NCI-H345 (cell line): ENCODE results near the gene C22orf42.
"Not testable (repeated sequence)": the region's sequence is repeated elsewhere in the genome, so short reads cannot be mapped to it uniquely, and the experiment has no call there.

Source experiments
- DNase-seq: peaks from one replicate; lab custom pipeline; 2025; lab: John Stamatoyannopoulos, UW

Gene C22orf42, protein sequence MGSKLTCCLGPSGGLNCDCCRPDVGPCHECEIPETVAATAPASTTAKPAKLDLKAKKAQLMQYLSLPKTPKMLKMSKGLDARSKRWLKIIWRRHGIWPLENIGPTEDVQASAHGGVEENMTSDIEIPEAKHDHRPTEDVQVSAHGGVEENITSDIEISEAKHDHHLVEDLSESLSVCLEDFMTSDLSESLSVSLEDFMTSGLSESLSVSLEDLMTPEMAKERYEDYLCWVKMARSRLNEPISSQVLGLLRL

DNA sequence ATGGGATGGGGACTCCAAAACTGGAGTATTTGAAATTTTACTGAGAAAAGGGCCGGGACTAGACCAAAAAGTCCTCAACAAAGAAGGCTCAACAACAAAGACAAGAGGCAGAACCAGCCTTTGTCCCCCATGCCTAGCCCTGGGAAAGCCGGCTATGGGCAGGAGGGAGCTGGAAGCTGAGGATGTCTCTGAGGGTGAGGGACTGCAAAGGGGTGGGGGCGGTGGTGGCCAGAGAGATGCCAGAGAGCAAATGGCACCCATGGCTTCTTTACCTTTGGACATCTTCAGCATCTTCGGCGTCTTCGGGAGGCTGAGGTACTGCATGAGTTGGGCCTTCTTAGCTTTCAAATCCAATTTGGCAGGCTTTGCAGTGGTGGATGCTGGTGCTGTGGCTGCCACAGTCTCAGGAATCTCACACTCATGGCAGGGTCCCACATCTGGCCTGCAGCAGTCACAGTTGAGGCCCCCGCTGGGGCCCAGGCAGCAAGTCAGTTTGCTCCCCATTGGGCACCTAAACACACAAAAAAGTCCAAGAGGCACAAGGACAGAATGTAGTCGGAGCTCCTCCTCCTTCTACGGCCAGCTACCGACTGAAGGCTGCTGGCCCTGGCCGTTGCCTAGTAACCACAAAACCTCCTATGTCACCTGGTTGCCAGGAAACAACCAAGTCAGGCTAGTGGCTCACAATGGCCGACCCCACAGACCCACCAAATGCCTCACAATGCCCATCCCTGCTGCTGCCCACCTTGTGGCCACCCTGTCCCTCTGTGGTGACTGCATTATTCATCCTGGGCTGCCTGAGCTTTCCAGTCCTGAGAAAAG is at the start of gene C22orf42:
C22orf42 (minus strand) TSS at position 592 of the 822 bp plus-strand sequence; CDS start at position 504, 88 bp downstream.
- DNase-seq: no peak

DNA sequence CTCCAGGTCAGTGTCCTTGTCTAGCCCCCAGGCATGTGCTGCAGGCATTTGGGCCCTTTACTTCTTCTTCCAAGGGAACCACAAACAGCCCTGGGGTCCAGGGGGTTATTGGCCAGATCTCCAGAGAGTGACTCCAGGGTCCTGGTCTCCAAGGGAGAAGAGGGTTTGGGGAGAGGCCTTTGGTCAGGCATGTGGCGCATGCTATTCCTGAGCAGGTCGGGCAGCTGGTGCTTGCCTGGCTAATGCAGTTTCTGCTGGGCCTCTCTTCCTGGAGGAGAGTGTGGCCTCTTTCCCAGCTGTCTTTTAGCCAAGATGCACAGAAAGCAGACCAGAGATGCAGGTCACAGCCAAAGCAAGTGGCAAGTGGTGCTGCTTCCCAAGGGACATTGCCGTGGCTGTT is 49.6 kb upstream of the C22orf42 start:
- DNase-seq: no peak

DNA sequence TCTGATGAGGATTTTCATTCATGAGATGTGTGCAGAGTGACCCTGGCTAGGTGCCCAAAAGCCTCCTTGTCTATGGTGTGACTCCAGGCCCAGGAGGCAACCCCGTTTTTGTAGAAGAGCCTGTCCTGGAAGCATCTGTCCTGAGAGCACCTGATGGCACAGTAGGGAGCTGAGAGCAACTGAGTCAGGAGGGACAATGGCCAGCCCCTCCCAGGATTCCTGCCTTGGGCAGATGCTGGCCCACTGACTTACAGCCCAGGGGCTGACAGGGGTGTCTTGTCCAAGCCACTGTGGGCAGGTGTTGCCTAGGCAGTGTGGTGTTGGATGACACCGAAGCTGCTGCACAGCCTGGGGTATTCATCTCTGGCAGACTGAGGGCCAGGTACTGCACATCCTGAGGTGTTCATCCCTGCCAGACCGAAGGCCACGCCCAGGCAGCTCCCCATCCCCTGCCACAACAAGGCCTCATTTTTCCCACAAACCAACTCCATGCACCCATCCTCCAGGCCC is 48.9 kb upstream of the C22orf42 start:
- no peak for DNase-seq

DNA sequence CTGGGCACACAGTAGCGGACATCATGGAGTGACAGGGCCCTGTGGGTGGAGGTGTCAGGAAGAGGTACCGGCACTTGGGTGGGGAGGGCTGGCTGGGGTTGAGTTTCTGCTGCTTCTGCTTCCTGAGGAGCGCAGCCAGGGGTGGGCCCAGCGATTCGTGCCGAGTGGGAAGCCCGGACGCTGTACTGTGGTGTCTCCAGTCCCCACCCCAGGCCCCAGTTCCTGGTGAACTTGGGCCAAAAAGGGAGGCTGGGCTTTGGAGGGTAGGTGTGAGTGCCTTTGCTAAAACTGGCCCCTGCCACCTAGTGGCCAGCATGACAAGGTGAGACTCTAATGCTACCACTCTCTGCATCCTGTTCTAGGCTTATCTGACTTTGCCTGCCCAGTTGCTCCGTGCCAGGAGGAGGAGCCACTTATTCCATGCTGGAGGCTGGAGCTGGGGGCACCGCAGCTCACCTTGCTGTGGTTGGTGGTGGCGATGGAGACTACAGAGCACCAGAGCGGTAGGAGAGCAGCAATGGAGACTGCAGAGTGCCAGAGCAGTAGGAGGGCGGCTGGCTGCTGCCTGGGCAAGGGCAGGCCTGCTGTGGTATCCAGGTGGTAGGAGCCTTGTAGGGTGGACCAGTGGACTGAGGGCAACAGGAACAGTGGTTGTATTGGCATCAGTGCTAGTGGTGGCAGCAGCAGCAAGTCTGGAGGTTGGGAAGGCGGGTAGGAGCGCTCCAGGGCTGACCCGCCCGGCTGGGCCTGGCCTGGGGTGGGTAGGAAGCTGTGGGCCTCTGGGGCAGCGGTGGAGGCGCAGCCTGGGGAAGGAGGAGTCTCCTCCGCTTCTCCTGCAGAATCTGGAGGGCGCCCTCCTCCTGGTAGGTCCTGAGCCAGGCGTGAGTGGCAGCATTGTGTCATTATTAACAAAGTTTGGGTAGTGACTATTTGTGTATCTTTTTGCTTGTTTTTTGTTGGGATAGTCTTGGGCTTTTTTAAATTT is 48.0 kb upstream of the C22orf42 start:
- DNase-seq: peak; percentile 1

DNA sequence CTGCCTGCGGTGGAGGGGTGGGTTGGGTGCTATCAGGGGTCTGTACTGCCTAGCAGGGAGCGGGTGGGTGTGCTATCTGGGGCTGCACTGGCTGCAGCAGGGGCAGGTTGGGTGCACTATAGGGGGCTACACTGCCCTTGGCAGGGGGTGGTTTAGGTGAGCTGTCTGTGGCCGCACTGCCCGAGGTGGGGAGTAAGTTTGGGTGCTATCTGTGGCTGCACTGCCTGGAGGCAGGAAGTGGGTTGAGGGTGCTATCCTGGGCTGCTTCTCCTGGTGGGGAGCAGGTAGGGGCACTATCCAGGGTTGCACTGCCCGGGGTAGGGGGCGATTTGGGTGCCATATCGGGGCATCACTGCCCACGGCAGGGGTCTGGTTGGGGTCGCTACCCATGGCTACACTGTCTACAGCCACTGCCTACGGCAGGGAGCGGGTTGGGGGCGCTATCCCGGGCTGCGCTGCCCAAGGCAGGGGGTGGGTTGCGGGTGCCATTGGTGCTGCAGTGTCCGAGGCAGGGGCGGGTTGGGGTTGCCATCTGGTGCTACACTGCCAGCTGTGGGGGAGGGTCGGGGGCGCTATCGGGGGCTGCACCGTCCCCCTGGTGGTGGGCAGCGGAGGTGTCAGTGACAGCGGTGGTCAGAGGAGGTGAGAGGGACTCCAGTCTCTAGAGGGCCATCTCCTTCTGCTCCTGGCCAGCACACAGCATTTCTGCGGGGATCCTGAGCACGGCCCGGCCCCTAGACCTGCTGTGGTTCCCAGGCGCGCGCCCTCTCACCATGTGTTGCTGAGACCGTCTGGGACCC is 47.1 kb upstream of the C22orf42 start:
- DNase-seq: no peak

DNA sequence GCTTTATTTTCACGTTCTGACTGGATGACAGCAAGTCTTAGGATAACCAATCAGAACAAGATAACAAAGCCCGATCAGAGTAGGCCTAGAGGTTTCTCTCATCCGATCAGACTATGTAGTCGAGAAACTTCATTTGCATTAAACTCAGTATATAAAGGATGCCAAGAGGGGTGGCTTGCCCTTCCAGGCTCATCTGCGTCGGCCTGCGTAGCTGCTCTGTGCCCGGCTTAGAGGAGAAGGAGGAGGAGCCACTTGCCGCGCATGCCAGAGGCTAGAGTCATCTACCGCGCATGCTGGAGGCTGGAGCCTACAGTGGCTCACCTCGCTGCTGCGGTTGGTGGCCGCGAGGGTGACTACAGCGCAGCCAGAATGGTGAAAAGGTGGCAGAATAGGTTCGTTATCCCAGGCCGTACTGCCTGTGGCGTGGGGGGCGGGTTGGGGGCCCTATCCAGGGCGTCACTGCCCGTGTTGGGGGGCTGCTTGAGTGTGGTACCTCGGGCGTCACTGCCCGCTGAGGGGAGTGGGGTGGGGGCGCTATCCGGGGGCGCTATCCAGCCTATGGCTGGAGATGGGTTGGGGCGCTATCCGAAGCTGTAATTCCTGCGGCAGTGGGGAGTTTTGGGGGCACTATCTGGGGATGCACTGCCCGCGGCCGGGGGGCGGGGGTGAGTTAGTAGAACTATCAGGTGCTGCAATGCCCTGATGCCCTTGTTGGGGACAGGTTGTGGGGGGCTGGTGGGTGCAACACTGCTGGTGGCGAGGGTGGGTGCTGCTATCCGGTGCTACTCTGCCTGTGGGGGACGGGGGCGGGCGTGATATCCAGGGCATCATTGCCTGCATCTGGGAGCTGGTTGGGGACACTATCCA is 46.0 kb upstream of the C22orf42 start, which contains the start of gene RFPL2:
RFPL2 (minus strand) TSS at position 218 of the 867 bp plus-strand sequence. CDS start 2,622 bp downstream, outside the sequence.
- no peak for DNase-seq

DNA sequence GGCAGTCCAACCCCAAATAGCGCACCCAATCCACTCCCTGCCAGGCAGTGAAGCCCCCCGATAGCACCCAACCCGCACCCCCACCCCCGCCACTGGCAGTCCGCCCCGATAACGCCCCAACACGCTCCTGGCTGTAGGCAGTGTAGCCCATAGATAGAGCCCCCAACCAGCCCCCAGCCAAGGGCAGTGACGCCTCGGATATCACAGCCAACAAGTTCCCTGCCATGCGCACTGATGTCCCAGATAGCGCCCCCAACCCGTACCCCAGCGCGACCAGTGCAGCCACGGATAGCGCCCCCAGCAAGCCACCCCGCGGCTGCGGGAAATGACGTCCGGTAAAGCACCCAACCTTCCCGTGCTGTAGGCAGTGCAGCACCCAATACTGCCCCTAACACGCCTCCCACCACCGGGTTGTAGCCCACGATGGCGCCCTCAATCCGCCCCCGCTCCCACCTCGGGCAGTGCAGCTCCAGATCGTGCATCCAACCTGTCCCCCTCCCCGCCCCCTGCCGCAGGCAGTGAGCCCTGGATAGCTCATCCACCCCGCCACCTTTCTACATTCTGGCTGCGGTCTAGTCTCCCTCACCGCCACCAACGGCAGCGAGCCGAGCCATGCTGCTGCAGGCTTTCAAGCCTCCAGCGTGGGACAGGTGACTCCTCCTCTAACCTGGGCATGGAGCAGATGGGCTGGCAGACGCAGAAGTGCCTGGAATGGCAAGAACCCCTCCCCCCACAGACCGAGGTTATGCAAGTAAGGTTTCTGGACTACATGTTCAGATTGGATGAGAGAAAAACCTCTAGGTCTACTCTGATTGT is 45.1 kb upstream of the C22orf42 start:
- DNase-seq: no peak

DNA sequence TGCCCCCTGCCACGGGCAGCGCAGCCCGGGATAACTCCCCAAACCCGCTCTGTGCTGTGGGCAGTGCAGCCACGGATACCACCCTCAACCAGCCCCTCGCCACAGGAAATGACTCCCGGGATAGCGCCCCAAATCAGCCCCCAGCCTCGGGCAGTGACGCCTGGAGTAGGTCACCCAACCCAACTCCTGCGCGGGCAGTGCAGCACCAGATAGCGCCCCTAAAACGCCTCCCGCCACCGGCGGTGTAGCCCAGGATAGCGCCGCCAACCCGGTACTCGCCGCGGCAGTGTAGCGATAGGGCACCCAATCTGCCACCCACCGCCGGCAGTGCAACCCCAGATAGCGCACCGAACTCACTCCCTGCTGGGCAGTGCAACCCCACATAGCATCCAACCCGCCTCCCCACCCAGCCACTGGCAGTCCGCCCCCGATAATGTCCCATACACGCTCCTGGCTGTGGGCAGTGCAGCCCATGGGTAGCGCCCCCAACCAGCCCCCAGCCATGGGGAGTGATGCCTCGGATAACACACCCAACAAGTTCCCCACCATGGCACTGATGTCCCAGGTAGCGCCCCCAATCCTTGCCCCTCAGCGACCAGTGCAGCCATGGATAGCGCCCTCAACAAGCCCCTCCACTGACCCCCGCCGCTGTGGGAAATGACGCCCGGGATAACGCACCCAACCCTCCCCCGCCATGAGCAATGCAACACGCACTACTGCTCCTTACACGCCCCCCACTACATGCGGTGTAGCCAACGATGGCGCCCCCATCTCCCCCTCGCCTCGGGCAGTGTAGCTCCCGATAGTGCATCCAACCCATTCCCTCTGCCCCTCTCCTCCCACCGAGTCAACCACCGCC is 44.3 kb upstream of the C22orf42 start:
- DNase-seq: no peak

DNA sequence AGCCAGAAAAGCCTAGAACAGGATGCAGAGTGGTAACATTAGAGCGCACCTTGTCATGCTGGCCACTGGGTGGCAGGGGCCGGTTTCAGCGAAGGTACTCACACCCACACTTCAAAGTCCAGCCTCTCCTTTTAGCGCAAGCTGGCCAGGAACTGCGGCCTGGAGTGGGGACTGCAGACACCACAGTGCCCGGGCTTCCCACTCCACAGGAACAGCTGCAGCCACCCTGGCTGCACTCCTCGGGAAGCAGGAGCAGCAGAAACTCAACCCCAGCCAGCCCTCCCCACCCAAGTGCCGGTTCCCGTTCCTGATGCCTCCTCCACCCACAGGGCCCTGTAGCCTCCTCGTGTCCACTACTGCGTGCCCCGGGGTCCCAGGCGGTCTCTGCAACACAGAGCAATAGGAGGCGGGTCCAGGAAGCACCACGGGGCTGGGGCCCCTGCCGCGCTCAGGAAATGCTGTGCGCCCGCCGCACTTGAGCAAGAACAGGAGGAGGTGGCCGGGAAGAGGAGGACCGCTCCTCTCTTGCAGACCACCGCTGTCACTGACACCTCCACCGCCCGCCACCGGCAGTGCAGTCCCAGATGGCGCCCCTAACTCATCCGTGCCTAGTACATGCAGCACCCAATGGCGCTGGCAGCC is 43.6 kb upstream of the C22orf42 start:
- DNase-seq: peak; percentile 51

DNA sequence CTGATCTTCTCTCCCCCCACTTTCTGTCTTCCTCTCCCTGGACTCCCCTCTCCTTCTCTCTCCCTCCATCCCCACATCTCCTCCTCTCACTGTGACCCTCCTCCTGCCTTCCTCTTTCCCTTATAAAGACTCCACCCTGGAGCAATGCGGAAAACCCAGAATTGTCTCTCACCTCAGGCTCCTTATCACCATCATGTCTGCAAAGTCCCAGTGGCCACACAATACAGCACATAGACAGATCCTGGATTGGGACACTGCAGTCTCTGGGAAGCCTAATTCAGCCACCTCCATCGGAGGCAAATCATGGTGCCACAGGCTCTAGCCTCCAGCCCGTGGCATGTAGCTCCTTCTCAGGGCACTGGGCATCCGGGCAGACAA is 43.0 kb upstream of the C22orf42 start:
- no peak for DNase-seq

DNA sequence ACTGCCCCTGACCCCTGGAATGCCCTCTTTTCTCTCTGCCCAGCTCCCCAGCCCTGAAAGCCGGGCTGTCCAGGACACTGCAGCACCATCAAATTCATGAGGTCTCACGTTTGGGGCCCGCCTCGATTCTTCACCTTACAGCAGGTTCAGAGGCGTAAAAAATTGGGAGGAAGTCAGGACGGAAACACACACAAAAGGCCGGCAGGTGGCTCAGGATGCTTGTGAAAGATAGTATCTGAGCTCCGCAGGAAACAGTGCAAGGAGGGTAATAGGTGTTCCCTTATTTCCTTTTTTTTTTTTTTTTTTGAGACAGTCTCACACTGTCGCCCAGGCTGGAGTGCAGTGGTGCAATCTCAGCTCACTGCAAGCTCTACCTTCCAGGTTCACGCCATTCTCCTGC is 41.6 kb upstream of the C22orf42 start:
- no peak for DNase-seq

DNA sequence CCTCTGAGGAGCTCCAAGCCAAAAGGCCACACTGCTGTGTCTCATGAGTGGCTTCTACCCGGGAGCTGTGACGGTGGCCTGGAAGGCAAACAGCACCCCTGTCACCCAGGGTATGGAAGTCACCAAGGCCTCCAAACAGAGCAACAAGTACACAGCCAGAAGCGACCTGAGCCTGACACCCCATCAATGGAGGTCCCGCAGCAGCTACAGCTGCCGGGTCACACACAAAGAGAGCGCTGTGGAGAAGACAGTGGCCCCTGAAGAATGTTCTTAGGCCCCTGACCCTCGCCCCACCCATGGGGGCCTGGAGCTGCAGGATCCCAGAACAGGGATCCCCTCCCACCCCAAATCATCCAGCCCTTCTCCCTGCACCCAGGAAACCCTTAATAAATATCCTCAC is 40.9 kb upstream of the C22orf42 start:
- no peak for DNase-seq

DNA sequence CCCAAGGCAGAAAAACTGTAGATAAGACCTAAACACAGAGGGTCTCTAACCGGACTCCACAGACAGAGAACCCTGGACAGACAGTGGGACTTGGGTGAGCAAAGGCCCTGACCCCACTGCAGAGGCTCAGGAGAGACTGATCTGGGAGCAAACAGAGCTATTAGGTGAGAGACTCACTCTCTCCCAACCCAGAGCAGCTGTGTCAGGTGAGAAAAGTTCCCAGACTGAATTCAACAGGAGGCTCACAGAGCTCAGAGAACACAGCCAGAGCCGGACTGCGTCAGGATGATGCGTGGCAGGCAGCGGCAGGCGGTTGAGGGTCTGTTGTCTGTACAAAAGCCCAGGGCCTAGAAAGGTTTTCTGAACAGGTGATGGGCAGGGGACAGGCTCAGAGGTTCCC is 40.2 kb upstream of the C22orf42 start:
- no peak for DNase-seq

DNA sequence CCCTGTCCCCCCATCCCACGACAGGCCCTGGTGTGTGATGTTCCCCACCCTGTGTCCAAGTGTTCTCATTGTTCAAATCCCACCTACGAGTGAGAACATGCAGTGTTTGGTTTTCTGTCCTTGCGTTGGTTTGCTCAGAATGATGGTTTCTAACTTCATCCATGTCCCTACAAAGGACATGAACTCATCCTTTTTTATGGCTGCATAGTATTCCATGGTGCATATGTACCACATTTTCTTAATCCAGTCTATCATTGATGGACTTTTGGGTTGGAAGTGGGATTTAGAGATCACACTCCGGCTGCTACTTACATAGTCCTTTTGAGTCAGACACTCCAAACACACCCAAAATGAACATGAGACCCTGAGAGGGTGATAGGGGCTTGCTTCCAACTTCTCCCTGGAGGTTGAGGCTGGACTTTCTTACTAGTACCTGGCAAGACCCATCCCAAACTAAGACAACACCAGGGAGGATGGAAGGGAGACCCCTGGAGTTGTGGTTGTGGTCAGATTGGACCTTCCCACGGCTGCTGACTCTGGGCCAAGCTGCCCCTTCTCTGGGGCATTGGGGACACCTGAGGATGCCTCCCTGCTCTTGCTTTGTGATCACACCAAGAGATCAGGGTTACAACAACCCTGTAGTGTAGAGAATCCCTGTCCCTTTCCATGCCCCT is 38.6 kb upstream of the C22orf42 start:
- DNase-seq: not testable (repeated sequence)

DNA sequence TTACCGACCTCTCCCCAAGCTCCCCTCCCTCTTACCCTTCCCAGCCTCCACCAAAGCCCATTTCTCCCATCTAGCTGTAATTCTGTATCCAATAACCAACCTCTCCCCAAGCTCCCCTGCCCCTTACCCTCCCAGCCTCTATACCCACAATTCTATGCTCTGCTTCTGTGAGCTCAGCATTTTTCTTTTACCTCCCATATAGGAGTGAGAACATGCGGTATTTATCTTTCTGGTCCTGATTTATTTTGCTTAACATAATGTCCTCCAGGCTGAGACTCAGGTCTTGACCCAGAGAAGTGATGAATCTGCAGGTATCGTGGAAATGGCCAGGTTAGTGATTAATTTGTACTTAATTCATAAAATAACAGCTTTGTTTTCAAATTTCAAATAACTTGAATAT is 36.8 kb upstream of the C22orf42 start:
- DNase-seq: not testable (repeated sequence)

DNA sequence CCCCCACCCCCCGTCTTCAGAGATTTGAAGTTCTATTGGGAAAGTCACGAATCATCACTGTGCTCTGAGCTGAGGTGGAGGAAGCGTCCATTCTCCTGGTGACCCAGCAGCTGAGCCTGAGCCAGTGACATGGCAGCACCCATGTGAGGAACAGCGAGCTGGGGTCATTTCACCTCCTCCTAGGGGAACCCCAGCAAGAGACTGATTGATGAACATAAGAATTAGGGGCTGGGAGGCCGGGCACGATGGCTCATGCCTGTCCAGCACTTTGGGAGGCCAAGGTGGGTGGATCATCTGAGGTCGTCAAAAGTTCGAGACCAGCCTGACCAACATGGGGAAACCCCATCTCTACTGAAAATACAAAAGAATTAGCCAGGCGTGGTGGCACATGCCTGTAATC is 34.2 kb upstream of the C22orf42 start:
- DNase-seq: not testable (repeated sequence)

DNA sequence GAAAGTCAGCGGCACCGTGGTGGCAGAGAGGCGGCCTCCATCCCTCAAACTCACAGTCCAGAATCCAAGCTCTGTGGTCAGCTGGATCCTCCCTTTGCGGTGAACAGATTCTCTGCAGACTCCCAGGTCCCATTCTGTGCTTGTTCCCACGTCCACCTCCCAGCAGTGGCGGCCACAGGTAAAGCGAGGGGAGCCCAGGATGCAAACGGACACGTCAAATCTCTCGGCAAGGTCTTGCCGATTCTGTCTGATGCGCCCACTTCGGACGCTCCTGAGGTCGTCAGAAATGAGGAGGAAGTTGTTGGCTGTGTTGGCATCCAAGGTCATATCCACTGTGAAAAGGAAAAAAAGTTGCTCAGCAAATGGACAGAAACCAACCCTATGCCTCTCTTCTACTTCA is 31.9 kb upstream of the C22orf42 start:
- DNase-seq: not testable (repeated sequence)
